Stimulated activated CD8-positive, alpha-beta memory T cell treated with anti-CD3 and anti-CD28 coated beads, Interleukin-2, amount 100 ng/mL, for 48 hours (primary cell): Measurements from ENCODE around the gene MGAT2.
"Not testable (repeated sequence)": the region's sequence is repeated elsewhere in the genome, so short reads cannot be mapped to it uniquely, and the experiment has no call there.

Experiments
- DNase-seq, 2 donors: peaks; one replicate each; pipeline ENCODE4 v3.0.0-alpha.2; 2020; ENCODE audit warnings: low read depth in 2 of 2

Gene MGAT2

DNA sequence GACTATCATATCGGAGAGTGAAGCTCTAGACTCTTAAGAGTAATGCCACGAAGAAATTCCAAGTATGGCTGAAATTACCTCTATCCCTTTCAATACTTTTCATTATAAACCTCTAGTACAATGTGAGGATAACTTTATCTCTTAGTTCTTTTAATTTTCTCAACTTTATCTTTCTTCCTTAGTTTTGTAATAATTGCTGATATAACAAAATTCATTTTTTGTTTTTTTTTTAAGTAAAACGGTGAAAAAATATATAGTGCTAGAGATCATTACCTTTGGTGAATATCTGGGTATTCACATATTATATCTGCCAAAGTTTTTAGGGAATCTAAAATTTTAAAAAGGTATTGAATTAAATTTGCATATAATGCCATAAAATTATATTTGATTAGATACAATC lies 33.9 kb downstream of the MGAT2 start:
- DNase-seq, result no peak

DNA sequence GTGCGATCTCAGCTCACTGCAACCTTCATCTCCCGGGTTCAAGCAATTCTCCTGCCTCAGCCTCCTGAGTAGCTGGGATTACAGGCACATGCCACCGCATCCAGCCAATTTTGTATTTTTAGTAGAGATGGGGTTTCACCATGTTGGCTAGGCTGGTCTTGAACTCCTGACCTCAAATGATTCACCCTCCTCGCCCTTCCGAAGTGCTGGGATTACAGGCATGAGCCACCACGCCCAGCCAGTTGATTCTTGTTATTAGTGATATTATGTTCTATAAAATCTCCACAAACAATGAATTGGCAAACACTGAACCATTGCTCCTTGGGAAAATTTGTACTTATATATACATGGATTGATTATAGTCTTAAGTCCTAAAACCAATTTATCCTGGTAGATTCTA lies 36.9 kb downstream of the MGAT2 start:
- DNase-seq, result not testable (repeated sequence)

DNA sequence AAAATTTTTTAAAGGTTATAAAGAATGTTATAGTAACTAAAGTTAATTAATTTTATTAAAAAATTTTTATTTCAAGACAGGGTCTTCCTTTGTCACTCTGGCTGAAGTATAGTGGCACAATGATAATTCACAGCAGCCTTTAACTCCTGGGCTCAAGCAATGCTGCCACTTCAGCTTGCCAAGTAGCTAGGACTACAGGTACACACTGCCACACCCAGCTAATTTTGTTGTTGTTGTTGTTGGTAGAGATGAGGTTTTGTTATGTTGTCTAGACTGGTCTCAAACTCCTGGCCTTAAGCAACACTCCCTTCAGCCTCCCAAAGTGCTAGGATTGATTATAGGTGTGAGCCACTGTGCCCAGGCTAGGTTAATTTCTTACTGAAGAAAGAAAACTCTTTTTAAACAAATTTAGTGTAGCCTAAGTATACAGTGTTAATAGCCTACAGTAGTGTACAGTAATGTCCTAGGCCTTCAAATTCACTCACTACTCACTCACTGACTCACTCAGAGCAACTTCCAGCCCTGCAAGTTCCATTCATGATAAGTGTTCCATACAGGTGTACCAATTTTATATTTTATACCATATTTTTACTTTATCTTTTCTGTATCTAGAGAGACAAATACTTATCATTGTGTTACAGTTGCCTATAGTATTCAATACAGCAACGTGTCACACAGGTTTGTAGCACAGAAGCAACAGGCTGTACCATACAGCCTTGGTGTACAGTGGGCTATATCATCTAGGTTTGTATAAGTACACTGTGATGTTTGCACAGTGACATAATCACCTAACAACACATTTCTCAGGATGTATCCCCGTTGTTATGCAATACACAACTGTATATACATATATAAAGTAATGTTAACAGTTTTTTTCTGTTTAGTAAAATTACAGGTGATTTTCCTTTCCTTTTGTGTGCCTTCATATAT lies 39.2 kb downstream of the MGAT2 start:
- no peak for DNase-seq

DNA sequence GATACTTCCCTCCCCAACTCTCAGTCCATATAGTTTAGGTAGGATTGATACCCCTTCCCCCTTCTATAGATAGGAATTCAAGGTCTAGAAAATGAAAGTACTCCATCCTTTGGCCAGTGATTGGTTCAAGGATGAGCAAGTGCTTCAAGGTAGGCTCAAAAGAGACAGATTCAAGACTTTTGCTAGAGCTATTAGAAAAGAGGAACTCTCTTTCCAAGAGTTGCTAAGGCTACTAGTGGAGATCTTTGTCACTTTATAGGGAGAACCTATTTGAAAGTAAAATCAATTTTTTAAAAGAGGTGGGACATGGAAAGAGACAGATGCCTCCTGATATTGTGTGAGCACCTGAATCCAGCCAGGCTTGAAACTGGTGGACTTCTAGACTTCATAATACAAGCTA lies 49.9 kb downstream of the MGAT2 start:
- DNase-seq, result no peak
